Transverse colon (tissue), 4 donors: Measurements from ENCODE around the gene DOCK10. TPM values are rescaled to one million over a fixed set of nuclear protein-coding genes. Genes with fewer than 3 reads are reported as not detected.

ENCODE experiments used
- DNase-seq: peaks from one replicate; pipeline ENCODE4 v3.0.0-alpha.2; 2019
- H3K27ac ChIP-seq, 4 donors: fragments of 200-600 bp; sonication (generic); 2 replicates each; pipeline ENCODE4 v1.5.1; 2016 to 2018; ENCODE audit warnings: inconsistent platforms in 4 of 4
- H3K27me3 ChIP-seq: fragments of 200-600 bp; sonication (generic); 2 replicates; pipeline ENCODE4 v1.5.1; 2017; ENCODE audit warnings: inconsistent platforms
- H3K36me3 ChIP-seq, 4 donors: fragments of 200-600 bp; sonication (generic); 2 replicates each; pipeline ENCODE4 v1.5.1; 2017 to 2019; ENCODE audit warnings: inconsistent platforms in 4 of 4
- H3K4me1 ChIP-seq, 4 donors: fragments of 200-600 bp; sonication (generic); 2 replicates each; pipeline ENCODE4 v1.5.1; 2017 to 2020; ENCODE audit warnings: inconsistent platforms in 4 of 4
- H3K4me3 ChIP-seq, 4 donors: fragments of 200-600 bp; sonication (generic); 1 replicate in 1 of 4; 2 replicates in 3 of 4; pipeline versions ENCODE4 v1.5.1 to v1.6.1; 2017 to 2019; ENCODE audit warnings: inconsistent platforms in 4 of 4
- H3K9me3 ChIP-seq, 2 donors: fragments of 200-600 bp; sonication (generic); 2 replicates each; pipeline ENCODE4 v1.5.1; 2017 to 2019; ENCODE audit warnings: inconsistent platforms in 2 of 2
- CTCF ChIP-seq, 5 experiments: fragments of 200-600 bp in 3 of 5; fragments of 450-650 bp in 2 of 5; sonication (generic) in 3 of 5; IDR thresholded peaks; 1 replicate in 2 of 5; 2 replicates in 3 of 5; pipeline ENCODE4 v1.5.1; 2016 to 2017; ENCODE audit warnings: antibody characterized with exemption in 5 of 5, inconsistent platforms in 3 of 5, mild to moderate bottlenecking in 2 of 5, moderate library complexity in 1 of 5
- EP300 ChIP-seq: sonication (generic); formaldehyde crosslinking; IDR thresholded peaks from one replicate; pipeline ENCODE4 v1.6.1; 2017; ENCODE audit warnings: antibody characterized with exemption, low read depth
- POLR2A ChIP-seq: fragments of 450-650 bp; IDR thresholded peaks from one replicate; pipeline ENCODE4 v1.6.1; 2016; ENCODE audit warnings: antibody characterized with exemption, mild to moderate bottlenecking, moderate library complexity
- POLR2AphosphoS5 ChIP-seq, 3 donors: sonication (generic); formaldehyde crosslinking; IDR thresholded peaks; one replicate each; pipeline ENCODE4 v1.6.1; 2016; ENCODE audit warnings: antibody characterized with exemption in 3 of 3
- WGBS, 2 donors: methylation state at CpG; one replicate each; pipeline ENCODE4 v1.1.5; 2018; ENCODE audit warnings: low coverage in 1 of 2; 5-methylcytosine and 5-hydroxymethylcytosine counted together
- in situ Hi-C, 4 donors: fragments of 200-750 bp; cut with MboI; loops; one replicate each; pipeline versions ENCODE4 v1.15.0 to v1.15.1; 2017; ENCODE audit warnings: low sequenced_read_pairs in 3 of 4, low pct_ligation_motif_present in 1 of 4, low pct_unique_long_range_greater_than_20kb in 1 of 4
- intact Hi-C: fragments of 100-400 bp; cut with DNase I; formaldehyde crosslinking; loops from one replicate; pipeline ENCODE4 v1.15.1; 2023; ENCODE audit warnings: low total_unique reads
- total RNA-seq, 4 donors: library from RNA; depleted of rRNA; stranded (reverse); fragments of >200 nt; gene quantifications; one replicate each; pipeline ENCODE4 v1.1.0, GENCODE V29; 2016

Gene DOCK10
- total RNA-seq, 4 donors from 2014 or later, result 5.2 to 64.7 (median 14.5) TPM

GRCh38 chr2:224769489-224769888, 272.8 kb downstream of the DOCK10 start:
- Histone ChIP-seq H3K4me1 (no peaks in the 10 kb centered on the region), H3K9me3 (no peaks in the 10 kb centered on the region), H3K4me3 (no peak overlapping the region), H3K27me3 (no peaks in the 10 kb centered on the region), H3K27ac (no peak overlapping the region), H3K36me3 (peaks cover 0 to 5% (median 0%) of the 10 kb centered on the region in 4 donors)
- intact Hi-C loops, result no loop called here
- 80 to 94% methylated on average over 1 to 6 of the region's 6 CpGs for WGBS, 2 donors
- in situ Hi-C loops, result loop anchor here in 1 of 4 donors (25.0 kb wide), 1 partner anchor 407 kb away; no protein-coding TSS in a partner anchor
- DNase-seq, result no peak
- TF ChIP-seq POLR2A (no peak), POLR2AphosphoS5 (IDR thresholded peaks at IDR 0.05) (no peak), EP300 (no peak), CTCF (IDR thresholded peaks at IDR 0.05) (no peak)

- 82 to 92% methylated on average over 2 of the region's 2 CpGs for WGBS, 2 donors
- no peak for DNase-seq
- TF ChIP-seq POLR2A (no peak), EP300 (no peak), POLR2AphosphoS5 (IDR thresholded peaks at IDR 0.05) (no peak), CTCF (IDR thresholded peaks at IDR 0.05) (no peak)
- H3K27me3 ChIP-seq, result no peaks in the 10 kb centered on the region
- no peak overlapping the region for H3K27ac ChIP-seq
- no peaks in the 10 kb centered on the region for H3K9me3 ChIP-seq
- intact Hi-C loops, result no loop called here
- H3K4me1 ChIP-seq, result no peaks in the 10 kb centered on the region
- H3K36me3 ChIP-seq, result no peaks in the 10 kb centered on the region
- in situ Hi-C loops, result loop anchor here in 1 of 4 donors (25.0 kb wide), 1 partner anchor 402 kb away; no protein-coding TSS in a partner anchor
- H3K4me3 ChIP-seq, result no peak overlapping the region
These were observed 277.6 kb downstream of the DOCK10 start for GRCh38 chr2:224764565-224765236.

- 87 to 100% methylated on average over 2 to 3 of the region's 3 CpGs for whole genome bisulfite sequencing, 2 donors
- Histone ChIP-seq H3K27ac (no peak overlapping the region), H3K4me3 (no peak overlapping the region), H3K36me3 (no peaks in the 10 kb centered on the region), H3K4me1 (no peaks in the 10 kb centered on the region), H3K9me3 (peaks cover 0 to 18% of the 10 kb centered on the region in 2 donors), H3K27me3 (no peaks in the 10 kb centered on the region)
- intact Hi-C loops, result no loop called here
- no peak for TF ChIP-seq EP300
- no peak for TF ChIP-seq POLR2A
- no peak for TF ChIP-seq POLR2AphosphoS5 (IDR thresholded peaks at IDR 0.05)
- no peak for TF ChIP-seq CTCF (IDR thresholded peaks at IDR 0.05)
- no peak for DNase-seq
- in situ Hi-C loops, result loop anchor here in 1 of 4 donors (25.0 kb wide), 1 partner anchor 396 kb away; no protein-coding TSS in a partner anchor
These were observed 284.2 kb downstream of the DOCK10 start for GRCh38 chr2:224757934-224758548.

- TF ChIP-seq POLR2A (no peak), CTCF (IDR thresholded peaks at IDR 0.05) (no peak), POLR2AphosphoS5 (IDR thresholded peaks at IDR 0.05) (no peak), EP300 (no peak)
- Histone ChIP-seq H3K36me3 (no peaks in the 10 kb centered on the region), H3K9me3 (peaks cover 0 to 18% of the 10 kb centered on the region in 2 donors), H3K27ac (no peak overlapping the region), H3K4me1 (no peaks in the 10 kb centered on the region), H3K27me3 (no peaks in the 10 kb centered on the region), H3K4me3 (no peak overlapping the region)
- no peak for DNase-seq
- 56 to 83% methylated on average over 1 of the region's 1 CpG for WGBS, 2 donors
- intact Hi-C loops, result no loop called here
- in situ Hi-C loops, result loop anchor here in 1 of 4 donors (25.0 kb wide), 1 partner anchor 392 kb away; no protein-coding TSS in a partner anchor
These were observed 288.3 kb downstream of the DOCK10 start for GRCh38 chr2:224753743-224754540.
